SH-SY5Y (cell line): ENCODE data around the gene MPDU1.

ENCODE experiments used
- GATA2 ChIP-seq: IDR thresholded peaks from 2 replicates; pipeline ENCODE4 v1.6.1; 2011; ENCODE audit warnings: mild to moderate bottlenecking, low read depth, low read length
- GATA3 ChIP-seq: IDR thresholded peaks from 2 replicates; pipeline ENCODE4 v1.6.1; 2011; ENCODE audit warnings: low read depth, mild to moderate bottlenecking, low read length, moderate library complexity

Gene MPDU1

GRCh38 chr17:7631398-7632380 is 48.0 kb downstream of the MPDU1 start:
- TF ChIP-seq GATA3: no peak
- peak; percentile 65; the same call in 1 of the 2 replicates for TF ChIP-seq GATA2

GRCh38 chr17:7632492-7632894 is 48.8 kb downstream of the MPDU1 start:
- TF ChIP-seq GATA3: no peak
- no peak for TF ChIP-seq GATA2

- no peak for TF ChIP-seq GATA3
- TF ChIP-seq GATA2: no peak
These were observed 49.4 kb downstream of the MPDU1 start for GRCh38 chr17:7633093-7633492.

GRCh38 chr17:7634384-7634783 is 50.7 kb downstream of the MPDU1 start:
- TF ChIP-seq GATA3 (no peak), GATA2 (no peak)

- no peak for TF ChIP-seq GATA2
- TF ChIP-seq GATA3: no peak
These were observed 52.5 kb downstream of the MPDU1 start for GRCh38 chr17:7636163-7636562.
